Osteoblast (primary cell): ENCODE measurements around the gene PPFIBP2. TPM values are rescaled to one million over a fixed set of nuclear protein-coding genes. Genes with fewer than 3 reads are reported as not detected.
A peak's percentile ranks its signal among the peaks of the same experiment; 100 is the strongest.

Experiments
- DNase-seq: peaks from one replicate; pipeline ENCODE4 v3.0.0; 2011; ENCODE audit warnings: low spot score, mixed read lengths; ENCODE audit not compliant: insufficient read length; ENCODE audit errors: missing footprints
- H2AFZ ChIP-seq: 2 replicates; pipeline ENCODE4 v1.6.0; 2011; ENCODE audit warnings: mild to moderate bottlenecking, low read length
- H3K27ac ChIP-seq: 2 replicates; pipeline ENCODE4 v1.5.1; 2011; ENCODE audit warnings: mild to moderate bottlenecking, low read depth, low read length, moderate library complexity
- H3K27me3 ChIP-seq: 2 replicates; pipeline ENCODE4 v1.6.0; 2012; ENCODE audit warnings: mild to moderate bottlenecking, control low read depth, inconsistent platforms, low read length, moderate library complexity; ENCODE audit not compliant: insufficient read depth
- H3K36me3 ChIP-seq: 2 replicates; pipeline ENCODE4 v1.5.1; 2011; ENCODE audit warnings: mild to moderate bottlenecking, low read length, control low read depth, moderate library complexity; ENCODE audit not compliant: insufficient read depth
- H3K4me1 ChIP-seq: 2 replicates; pipeline ENCODE4 v1.5.1; 2011; ENCODE audit warnings: mild to moderate bottlenecking, low read length, control low read depth, moderate library complexity; ENCODE audit not compliant: insufficient read depth
- H3K4me2 ChIP-seq: 2 replicates; pipeline ENCODE4 v1.6.0; 2011; ENCODE audit warnings: mild to moderate bottlenecking, low read length; ENCODE audit not compliant: insufficient read depth
- H3K4me3 ChIP-seq: fragments of 200-600 bp; sonication (generic); 3 replicates; pipeline ENCODE4 v1.5.1; 2012; ENCODE audit warnings: mild to moderate bottlenecking, low read length, inconsistent platforms; ENCODE audit not compliant: insufficient read depth
- H3K79me2 ChIP-seq: 2 replicates; pipeline ENCODE4 v1.6.0; 2012; ENCODE audit warnings: mild to moderate bottlenecking, low read length, control low read depth, inconsistent platforms; ENCODE audit not compliant: insufficient read depth
- H3K9me3 ChIP-seq: 2 replicates; pipeline ENCODE4 v1.5.1; 2011; ENCODE audit warnings: low read depth, low read length, control low read depth
- H4K20me1 ChIP-seq: 2 replicates; pipeline ENCODE4 v1.6.0; 2012; ENCODE audit warnings: mild to moderate bottlenecking, low read length, control low read depth; ENCODE audit not compliant: insufficient read depth
- CTCF ChIP-seq: IDR thresholded peaks from 2 replicates; pipeline ENCODE4 v1.5.1; 2011; ENCODE audit warnings: mild to moderate bottlenecking, low read depth, low read length, moderate library complexity; ENCODE audit errors: extremely low read depth
- total RNA-seq: library from RNA; depleted of rRNA; stranded (reverse); fragments of >200 nt; gene quantifications from 2 replicates; pipeline ENCODE4 v1.2.3, GENCODE V29; 2012

PPFIBP2 gene
- total RNA-seq, 1 donor = 25.0 TPM

- H3K27me3 ChIP-seq = no peaks in the 10 kb centered on the region
- no peaks in the 10 kb centered on the region for H3K79me2 ChIP-seq
- H2AFZ ChIP-seq = no peak overlapping the region
- H3K9me3 ChIP-seq = no peaks in the 10 kb centered on the region
- H4K20me1 ChIP-seq = no peaks in the 10 kb centered on the region
- no peak for TF ChIP-seq CTCF
- no peak overlapping the region for H3K4me3 ChIP-seq
- no peak overlapping the region for H3K27ac ChIP-seq
- DNase-seq = no peak
- peaks cover 12% of the 10 kb centered on the region for H3K4me1 ChIP-seq
- no peak overlapping the region for H3K4me2 ChIP-seq
- H3K36me3 ChIP-seq = no peaks in the 10 kb centered on the region
These were observed 35.0 kb downstream of the PPFIBP2 start for GRCh38 chr11:7548659-7549274.

GRCh38 chr11:7549681-7550080, 35.9 kb downstream of the PPFIBP2 start:
- Histone ChIP-seq H2AFZ (no peak overlapping the region), H4K20me1 (no peaks in the 10 kb centered on the region), H3K4me1 (peaks cover 12% of the 10 kb centered on the region), H3K27ac (no peak overlapping the region), H3K79me2 (no peaks in the 10 kb centered on the region), H3K27me3 (no peaks in the 10 kb centered on the region), H3K9me3 (no peaks in the 10 kb centered on the region), H3K4me2 (no peak overlapping the region), H3K36me3 (no peaks in the 10 kb centered on the region), H3K4me3 (no peak overlapping the region)
- no peak for TF ChIP-seq CTCF
- no peak for DNase-seq

- Histone ChIP-seq H3K27me3 (no peaks in the 10 kb centered on the region), H3K9me3 (no peaks in the 10 kb centered on the region), H3K4me3 (no peak overlapping the region), H3K4me2 (no peak overlapping the region), H3K36me3 (no peaks in the 10 kb centered on the region), H3K79me2 (no peaks in the 10 kb centered on the region), H4K20me1 (no peaks in the 10 kb centered on the region), H3K4me1 (peaks cover 12% of the 10 kb centered on the region), H3K27ac (no peak overlapping the region), H2AFZ (peak overlapping the region; percentile 30)
- peak; percentile 37 for DNase-seq
- no peak for TF ChIP-seq CTCF
These were observed 37.8 kb downstream of the PPFIBP2 start for GRCh38 chr11:7551571-7551970.

- no peaks in the 10 kb centered on the region for H4K20me1 ChIP-seq
- peaks cover 12% of the 10 kb centered on the region for H3K4me1 ChIP-seq
- H3K4me3 ChIP-seq = no peak overlapping the region
- H3K4me2 ChIP-seq = no peak overlapping the region
- no peak for TF ChIP-seq CTCF
- no peaks in the 10 kb centered on the region for H3K9me3 ChIP-seq
- H3K79me2 ChIP-seq = no peaks in the 10 kb centered on the region
- no peaks in the 10 kb centered on the region for H3K27me3 ChIP-seq
- no peak for DNase-seq
- H3K36me3 ChIP-seq = no peaks in the 10 kb centered on the region
- no peak overlapping the region for H2AFZ ChIP-seq
- no peak overlapping the region for H3K27ac ChIP-seq
These were observed 38.9 kb downstream of the PPFIBP2 start for GRCh38 chr11:7552666-7553065.
